ENCODE results near the gene ZNF138. TPM values are rescaled to one million over a fixed set of nuclear protein-coding genes. Genes with fewer than 3 reads are reported as not detected.
"Not testable (repeated sequence)": the region's sequence is repeated elsewhere in the genome, so short reads cannot be mapped to it uniquely, and the experiment has no call there.

The ZNF138 gene
- total RNA-seq, 2 donors from 2014 or later, result 10.1 to 13.5 TPM

GRCh38 chr7:64854969-64855368, 60.7 kb downstream of the ZNF138 start:
- WGBS, result 62% methylated on average over 1 of the region's 1 CpG
- H3K9me3 ChIP-seq, result no peaks in the 10 kb centered on the region
- no peaks in the 10 kb centered on the region for H3K4me1 ChIP-seq (replicated peaks)
- no peak overlapping the region for H3K27ac ChIP-seq
- H3K4me3 ChIP-seq, result no peak overlapping the region
- no peak for DNase-seq (ENCODE audit: low spot score)
- H3K27me3 ChIP-seq (replicated peaks; ENCODE audit: insufficient read depth), result no peaks in the 10 kb centered on the region
- intact Hi-C loops (cut with DNase I), result no loop called here
- no peaks in the 10 kb centered on the region for H3K36me3 ChIP-seq
- TF ChIP-seq POLR2AphosphoS5 (IDR thresholded peaks at IDR 0.05), result no peak
- no peak for TF ChIP-seq POLR2A (IDR thresholded peaks at IDR 0.05)
- TF ChIP-seq, protein P1, sequence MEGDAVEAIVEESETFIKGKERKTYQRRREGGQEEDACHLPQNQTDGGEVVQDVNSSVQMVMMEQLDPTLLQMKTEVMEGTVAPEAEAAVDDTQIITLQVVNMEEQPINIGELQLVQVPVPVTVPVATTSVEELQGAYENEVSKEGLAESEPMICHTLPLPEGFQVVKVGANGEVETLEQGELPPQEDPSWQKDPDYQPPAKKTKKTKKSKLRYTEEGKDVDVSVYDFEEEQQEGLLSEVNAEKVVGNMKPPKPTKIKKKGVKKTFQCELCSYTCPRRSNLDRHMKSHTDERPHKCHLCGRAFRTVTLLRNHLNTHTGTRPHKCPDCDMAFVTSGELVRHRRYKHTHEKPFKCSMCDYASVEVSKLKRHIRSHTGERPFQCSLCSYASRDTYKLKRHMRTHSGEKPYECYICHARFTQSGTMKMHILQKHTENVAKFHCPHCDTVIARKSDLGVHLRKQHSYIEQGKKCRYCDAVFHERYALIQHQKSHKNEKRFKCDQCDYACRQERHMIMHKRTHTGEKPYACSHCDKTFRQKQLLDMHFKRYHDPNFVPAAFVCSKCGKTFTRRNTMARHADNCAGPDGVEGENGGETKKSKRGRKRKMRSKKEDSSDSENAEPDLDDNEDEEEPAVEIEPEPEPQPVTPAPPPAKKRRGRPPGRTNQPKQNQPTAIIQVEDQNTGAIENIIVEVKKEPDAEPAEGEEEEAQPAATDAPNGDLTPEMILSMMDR (IDR thresholded peaks at IDR 0.05), result no peak

DNA sequence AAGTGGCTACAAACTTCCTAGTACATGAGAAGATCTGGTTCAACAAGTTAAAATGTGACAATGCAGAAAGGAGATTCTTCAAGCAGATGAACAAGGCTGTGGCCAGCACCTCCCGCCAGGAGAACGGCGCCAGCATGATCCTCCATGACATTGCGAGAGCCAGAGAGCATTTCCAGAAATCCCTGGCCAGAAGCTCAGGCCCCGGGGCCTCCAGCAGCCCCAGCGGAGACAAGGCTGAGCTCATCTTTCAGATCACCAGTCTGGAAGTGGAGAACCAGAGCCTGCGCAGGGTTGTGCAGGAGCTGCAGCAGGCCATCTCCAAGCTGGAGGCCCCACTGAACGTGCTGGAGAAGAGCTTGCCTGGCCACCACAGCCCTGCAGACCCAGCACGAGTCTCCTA, 68.8 kb downstream of the ZNF138 start:
- no peaks in the 10 kb centered on the region for H3K27me3 ChIP-seq (replicated peaks; ENCODE audit: insufficient read depth)
- no peaks in the 10 kb centered on the region for H3K9me3 ChIP-seq
- H3K36me3 ChIP-seq, result no peaks in the 10 kb centered on the region
- intact Hi-C loops (cut with DNase I), result no loop called here
- no peak overlapping the region for H3K27ac ChIP-seq
- H3K4me1 ChIP-seq (replicated peaks), result no peaks in the 10 kb centered on the region
- 94% methylated on average over 9 of the region's 9 CpGs for WGBS
- TF ChIP-seq POLR2AphosphoS5 (IDR thresholded peaks at IDR 0.05) (no peak), POLR2A (IDR thresholded peaks at IDR 0.05) (no peak)
- TF ChIP-seq, protein P1 (IDR thresholded peaks at IDR 0.05), result no peak
- no peak overlapping the region for H3K4me3 ChIP-seq
- no peak for DNase-seq (ENCODE audit: low spot score)

GRCh38 chr7:64863530-64863929, 69.3 kb downstream of the ZNF138 start:
- H3K9me3 ChIP-seq; H3K27me3 ChIP-seq (replicated peaks; ENCODE audit: insufficient read depth); H3K4me3 ChIP-seq; H3K36me3 ChIP-seq; intact Hi-C loops (cut with DNase I); H3K27ac ChIP-seq; H3K4me1 ChIP-seq (replicated peaks); DNase-seq (ENCODE audit: low spot score): not testable (repeated sequence)
- whole genome bisulfite sequencing, result 86% methylated on average over 3 of the region's 3 CpGs

GRCh38 chr7:64863969-64864368, 69.7 kb downstream of the ZNF138 start:
- no peak for TF ChIP-seq POLR2AphosphoS5 (IDR thresholded peaks at IDR 0.05)
- no peak for TF ChIP-seq POLR2A (IDR thresholded peaks at IDR 0.05)
- TF ChIP-seq, protein P1 (IDR thresholded peaks at IDR 0.05), result no peak
- no peaks in the 10 kb centered on the region for H3K27me3 ChIP-seq (replicated peaks; ENCODE audit: insufficient read depth)
- no peaks in the 10 kb centered on the region for H3K9me3 ChIP-seq
- no peak for DNase-seq (ENCODE audit: low spot score)
- no peak overlapping the region for H3K4me3 ChIP-seq
- no peaks in the 10 kb centered on the region for H3K4me1 ChIP-seq (replicated peaks)
- intact Hi-C loops (cut with DNase I), result no loop called here
- 86% methylated on average over 7 of the region's 7 CpGs for WGBS
- no peaks in the 10 kb centered on the region for H3K36me3 ChIP-seq
- no peak overlapping the region for H3K27ac ChIP-seq

DNA sequence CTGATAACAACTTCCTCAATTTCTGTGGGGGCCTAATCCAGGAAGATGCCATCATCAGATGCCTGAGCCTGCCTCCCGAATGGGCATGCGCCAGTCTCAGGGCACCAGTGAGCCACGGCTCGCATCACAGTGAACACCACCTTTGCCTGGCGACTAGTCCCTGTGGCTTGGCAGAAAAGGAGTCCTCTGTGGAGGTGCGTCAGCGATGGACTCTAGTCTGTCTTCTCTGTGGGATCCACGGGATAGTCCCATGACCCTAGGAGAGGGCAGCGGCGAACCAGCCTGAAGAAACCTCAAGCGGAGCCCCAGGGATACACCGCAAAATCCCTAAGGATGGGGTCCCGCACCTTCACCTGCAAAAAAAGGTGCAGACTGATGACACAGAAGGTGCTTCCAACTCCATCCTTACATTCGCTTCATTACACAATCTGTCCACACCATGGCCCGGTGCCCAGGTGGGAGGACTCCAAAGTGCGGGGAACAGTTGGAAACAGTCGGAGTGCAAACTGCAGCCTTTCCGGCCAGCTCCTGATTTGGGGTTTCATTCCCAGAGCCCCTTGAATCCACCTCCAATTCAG, 73.7 kb downstream of the ZNF138 start:
- no peak for DNase-seq (ENCODE audit: low spot score)
- H3K9me3 ChIP-seq, result no peaks in the 10 kb centered on the region
- intact Hi-C loops (cut with DNase I), result no loop called here
- no peak overlapping the region for H3K27ac ChIP-seq
- 88% methylated on average over 18 of the region's 18 CpGs for WGBS
- H3K4me1 ChIP-seq (replicated peaks), result no peaks in the 10 kb centered on the region
- no peak overlapping the region for H3K4me3 ChIP-seq
- H3K36me3 ChIP-seq, result no peaks in the 10 kb centered on the region
- TF ChIP-seq POLR2A (IDR thresholded peaks at IDR 0.05) (no peak), POLR2AphosphoS5 (IDR thresholded peaks at IDR 0.05) (no peak)
- TF ChIP-seq, protein P1 (IDR thresholded peaks at IDR 0.05), result no peak
- no peaks in the 10 kb centered on the region for H3K27me3 ChIP-seq (replicated peaks; ENCODE audit: insufficient read depth)
